ENCODE data around the gene ATP12A.

GRCh38 chr13:24745861-24746617, 65.8 kb downstream of the ATP12A start:
- TF ChIP-seq CTCF (IDR thresholded peaks at IDR 0.05) (no peak), POLR2A (IDR thresholded peaks at IDR 0.05) (no peak)

Measured in body of pancreas (tissue), 4 donors.